ENCODE measurements around the gene TMEM88. TPM values are rescaled to one million over a fixed set of nuclear protein-coding genes. Genes with fewer than 3 reads are reported as not detected.

The TMEM88 gene
- total RNA-seq, 1 experiment from 2014 or later = 2.8 TPM

- TF ChIP-seq TCF7L2 (IDR thresholded peaks at IDR 0.05; ENCODE audit: borderline replicate concordance, extremely low read depth, insufficient read depth, insufficient read length) (no peak), CEBPB (IDR thresholded peaks at IDR 0.05; ENCODE audit: low read depth) (no peak), RAD21 (IDR thresholded peaks at IDR 0.05; ENCODE audit: low read depth) (no peak)
Measured at GRCh38 chr17:7854078-7854777, 638 bp upstream of the TMEM88 start (continued).

GRCh38 chr17:7855660-7856010 is 769 bp downstream of the TMEM88 start:
- H3K9ac ChIP-seq (ENCODE audit: low read length) = peak overlapping the region; percentile 93
- H3K9me2 ChIP-seq (ENCODE audit: insufficient read depth) = no peaks in the 10 kb centered on the region
- DNase-seq (ENCODE audit: low read depth, low spot score) = no peak
- H3K4me3 ChIP-seq (replicated peaks in 1 of 2; ENCODE audit: low read depth in 1 of 2, low read length in 2 of 2) = peak overlapping the region; percentile 67 to 94
- peak overlapping the region; percentile 92 for H3K27ac ChIP-seq (ENCODE audit: low read depth, low read length)
- intact Hi-C loops (cut with micrococcal nuclease) = loop anchor here (2.0 kb wide), 1 partner anchor 21 kb away; the partner anchor contains the start of gene KDM6B
- POLR2A ChIA-PET = interaction anchor here (0.6 to 2.6 kb wide), 5 partner anchors 11 to 529 kb away, joined by 3 to 45 read pairs (median 4); no protein-coding TSS in a partner anchor
- H4K20me1 ChIP-seq (ENCODE audit: insufficient read depth) = no peaks in the 10 kb centered on the region
- H2AFZ ChIP-seq (ENCODE audit: low read depth, low read length, poor library complexity, severe bottlenecking) = no peak overlapping the region
- RAD21 ChIA-PET (ENCODE audit: low non-redundant PET in 1 of 2, low total read pairs in 2 of 2, uncharacterized antibody in 2 of 2, unreplicated experiment in 2 of 2) = interaction anchor here in 1 of 2 experiments (0.6 kb wide), 1 partner anchor 24 kb away, joined by 3 read pairs; no protein-coding TSS in a partner anchor
- TF ChIP-seq REST (IDR thresholded peaks at IDR 0.05; ENCODE audit: low read depth) = no peak
- TF ChIP-seq CBX3 (IDR thresholded peaks at IDR 0.05; ENCODE audit: low read depth) = no peak
- no peak for TF ChIP-seq ZBTB33 (IDR thresholded peaks at IDR 0.05; ENCODE audit: extremely low read depth, insufficient replicate concordance, low read length)
- no peak for ATAC-seq
- H3K79me2 ChIP-seq (ENCODE audit: insufficient read depth, low read length) = peaks cover 44% of the 10 kb centered on the region
- no TSS peak for BruUV-seq (replicated peaks)
- CTCF ChIA-PET = interaction anchor here (1.7 kb wide), 1 partner anchor 142 kb away, joined by 6 read pairs; no protein-coding TSS in a partner anchor
- peaks cover 3 to 29% of the 10 kb centered on the region in 2 experiments; a peak in 2 of 4 replicates for H3K36me3 ChIP-seq (ENCODE audit: control insufficient read depth in 1 of 2, insufficient read depth in 2 of 2, low read length in 2 of 2)
- H3K27me3 ChIP-seq (ENCODE audit: insufficient read depth, low read length) = no peaks in the 10 kb centered on the region
- peaks cover 16 to 42% of the 10 kb centered on the region in 2 experiments; a peak in 3 of 4 replicates for H3K4me1 ChIP-seq (ENCODE audit: control insufficient read depth in 1 of 2, insufficient read depth in 2 of 2, low read length in 2 of 2)
- H3K4me2 ChIP-seq (ENCODE audit: low read length) = peak overlapping the region; percentile 99
- no peaks in the 10 kb centered on the region for H3K9me3 ChIP-seq (ENCODE audit: control insufficient read depth in 1 of 2, insufficient read depth in 1 of 2, low read depth in 1 of 2, low read length in 2 of 2)

Data from HCT116 (cell line).